Dermis blood vessel endothelial cell (primary cell): ENCODE results near the gene TTLL12. TPM values are rescaled to one million over a fixed set of nuclear protein-coding genes. Genes with fewer than 3 reads are reported as not detected.

Source experiments
- DNase-seq: peaks from one replicate; pipeline ENCODE4 v3.0.0; 2010
- total RNA-seq: library from RNA; depleted of rRNA; stranded (reverse); fragments of >200 nt; gene quantifications from 2 replicates; pipeline ENCODE4 v1.2.3, GENCODE V29; 2014

The TTLL12 gene
- total RNA-seq, 1 donor from 2014 or later: 29.4 TPM

DNA sequence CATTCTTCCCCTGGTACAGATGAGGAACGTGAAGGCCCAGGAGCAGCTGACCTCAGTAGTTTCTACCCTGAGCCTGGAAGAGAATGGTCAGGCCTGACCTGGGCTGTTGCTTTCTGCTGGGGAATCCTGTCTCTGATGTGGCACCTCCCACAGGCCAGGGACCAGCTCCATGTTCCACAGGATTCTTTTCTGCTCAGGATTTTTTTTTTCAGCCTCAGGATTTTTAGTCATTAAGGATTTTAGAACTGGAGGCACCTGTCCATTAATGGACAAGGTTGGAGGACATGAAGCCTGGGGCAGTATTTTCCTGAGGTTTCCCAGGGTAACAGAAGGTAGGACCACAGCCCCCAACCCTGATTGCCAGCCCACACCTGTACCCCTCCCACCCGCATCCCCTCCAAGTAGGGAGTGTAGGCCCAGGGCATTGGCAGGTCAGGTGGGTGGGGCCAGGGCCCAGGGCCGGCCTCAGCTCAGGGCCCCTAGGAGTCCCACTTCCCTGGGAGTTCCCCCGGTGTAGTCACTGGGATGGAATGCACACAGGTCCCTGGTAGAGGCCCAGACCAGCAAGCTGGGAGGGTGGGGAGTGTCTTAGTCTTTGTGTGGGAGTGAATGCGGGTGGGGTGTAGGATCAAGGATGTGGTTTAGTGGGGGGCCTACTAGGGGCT, 60.3 kb downstream of the TTLL12 start:
- peak; percentile 62 for DNase-seq

DNA sequence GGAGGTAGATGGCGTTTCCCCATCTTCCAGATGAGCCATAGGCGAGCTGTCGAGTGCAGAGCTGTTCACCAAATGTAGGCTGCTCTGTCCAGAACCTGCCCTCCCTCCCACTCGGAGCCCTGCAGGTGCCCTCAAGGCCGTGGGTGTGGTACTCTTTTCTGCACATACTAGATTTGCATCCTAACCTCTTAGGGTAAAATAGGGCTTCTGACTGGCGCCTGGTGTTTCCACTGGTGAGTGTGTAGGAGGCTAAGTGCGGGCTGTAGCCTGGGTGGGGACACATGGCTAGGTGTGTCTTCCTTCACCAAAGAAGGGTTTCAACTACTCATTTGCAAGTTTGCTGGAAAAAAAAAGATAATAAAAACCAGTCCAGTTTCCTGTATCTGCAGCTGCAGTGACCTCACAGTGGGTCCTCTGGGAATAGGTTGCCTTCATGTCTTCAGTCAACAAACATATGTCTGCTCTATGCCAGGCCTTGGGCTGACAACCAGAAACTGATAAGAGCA, 67.9 kb downstream of the TTLL12 start:
- DNase-seq: no peak

DNA sequence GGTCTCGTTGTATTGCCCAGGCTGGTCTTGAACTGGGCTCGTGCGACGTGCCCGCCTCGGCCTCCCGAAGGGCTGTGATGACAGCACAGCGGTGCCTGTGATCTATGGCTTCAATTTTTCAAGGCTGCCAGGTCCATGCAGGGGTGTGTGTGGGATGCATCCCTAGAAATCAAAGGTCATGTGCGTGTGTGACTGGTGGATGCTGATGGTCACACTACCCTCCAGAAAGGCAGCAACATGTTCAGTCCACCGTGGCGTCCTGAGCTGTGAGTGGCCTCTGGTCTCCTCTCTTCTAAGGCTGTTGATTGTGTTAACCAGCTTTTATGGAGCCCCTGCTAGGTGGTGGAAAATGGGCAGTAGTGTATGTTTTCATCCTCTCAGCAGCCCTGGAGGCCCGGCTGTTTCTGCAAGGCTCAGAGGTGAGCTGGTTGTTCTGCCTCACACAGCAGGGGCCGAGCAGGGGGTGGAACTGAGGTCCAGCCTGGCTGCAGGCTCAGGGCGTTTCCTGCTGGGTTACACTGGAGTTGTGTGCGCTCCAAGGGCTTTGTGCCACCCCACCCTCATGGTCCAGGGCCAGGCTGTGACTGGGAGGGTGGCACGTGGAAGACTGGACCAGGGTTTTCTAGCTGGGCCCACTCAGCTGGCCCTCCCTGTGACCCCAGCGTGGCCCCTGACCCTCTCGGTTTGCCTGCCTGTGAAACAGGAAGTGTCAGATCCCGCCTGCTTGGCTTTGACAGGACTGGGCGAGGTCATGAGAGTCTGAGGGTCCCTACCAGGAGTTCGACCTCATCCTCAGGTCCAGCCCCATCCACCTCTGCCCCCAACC, 68.7 kb downstream of the TTLL12 start:
- DNase-seq: no peak

DNA sequence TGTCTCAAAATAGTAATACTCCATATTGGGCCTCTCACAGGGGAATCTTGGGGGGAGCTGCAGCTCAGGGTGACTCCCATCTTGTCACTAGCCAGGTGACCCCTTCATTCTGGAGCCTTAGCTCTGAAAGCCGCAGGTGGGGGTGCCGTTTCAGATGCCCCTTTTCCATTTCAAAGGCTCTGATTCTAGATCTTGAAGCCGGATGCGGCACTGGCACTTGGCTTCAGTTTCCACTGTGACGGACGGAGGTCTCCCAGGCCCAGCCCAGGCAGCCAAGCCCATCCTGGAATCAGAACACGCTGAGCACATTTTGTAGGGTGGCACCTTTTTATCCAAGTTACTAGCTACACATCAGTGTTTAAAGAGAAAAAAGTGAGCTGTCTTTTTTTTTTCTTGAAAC, 70.0 kb downstream of the TTLL12 start:
- no peak for DNase-seq

Other genes starting within 250 kb of the TTLL12 start
- gene PACSIN2, start 172.0 kb downstream of the TTLL12 start, total RNA-seq: 68.9 and 93.6 TPM in 2 replicates
- gene TTLL1, start 97.7 kb downstream of the TTLL12 start, total RNA-seq: 9.9 and 11.1 TPM in 2 replicates
- 1.7 and 1.9 TPM in 2 replicates for gene BIK, start 76.4 kb downstream of the TTLL12 start, total RNA-seq
- 11.7 and 14.8 TPM in 2 replicates for gene MCAT, start 43.7 kb downstream of the TTLL12 start, total RNA-seq
- gene TSPO, start 35.6 kb downstream of the TTLL12 start, total RNA-seq: 361 and 465 TPM in 2 replicates
- gene SCUBE1, start 156.2 kb upstream of the TTLL12 start, total RNA-seq: 0.42 TPM in 1 of 2 replicates, not detected in the other
- not detected in 2 replicates for gene MPPED1, start 224.9 kb upstream of the TTLL12 start, total RNA-seq